Measurements from ENCODE around the gene CCDC85C.
"Not testable (repeated sequence)": the region's sequence is repeated elsewhere in the genome, so short reads cannot be mapped to it uniquely, and the experiment has no call there.

The CCDC85C gene

GRCh38 chr14:99643343-99643742 is 39.3 kb upstream of the CCDC85C start:
- no peaks in the 10 kb centered on the region for H3K36me3 ChIP-seq (ENCODE audit: control insufficient read depth, low read depth, low read length)
- no peaks in the 10 kb centered on the region for H3K9me3 ChIP-seq (ENCODE audit: control insufficient read depth, low read depth, low read length)
- H3K27ac ChIP-seq (ENCODE audit: low read length), result no peak overlapping the region
- peaks cover 28% of the 10 kb centered on the region for H3K27me3 ChIP-seq (ENCODE audit: control insufficient read depth, insufficient read depth, low read length)
- H3K4me3 ChIP-seq (ENCODE audit: low read length), result no peak overlapping the region
- H3K4me1 ChIP-seq (ENCODE audit: control insufficient read depth, low read depth, low read length), result peaks cover 3% of the 10 kb centered on the region
- H3K9ac ChIP-seq (ENCODE audit: low read length), result no peak overlapping the region

- H3K9ac ChIP-seq (ENCODE audit: low read length); H3K4me1 ChIP-seq (ENCODE audit: control insufficient read depth, low read depth, low read length); H3K4me3 ChIP-seq (ENCODE audit: low read length); H3K36me3 ChIP-seq (ENCODE audit: control insufficient read depth, low read depth, low read length); H3K9me3 ChIP-seq (ENCODE audit: control insufficient read depth, low read depth, low read length); H3K27ac ChIP-seq (ENCODE audit: low read length): not testable (repeated sequence)
- H3K27me3 ChIP-seq (ENCODE audit: control insufficient read depth, insufficient read depth, low read length), result peaks cover 28% of the 10 kb centered on the region
Measured at GRCh38 chr14:99642771-99643170, 38.8 kb upstream of the CCDC85C start.

GRCh38 chr14:99637624-99638023 is 33.6 kb upstream of the CCDC85C start:
- no peak overlapping the region for H3K27ac ChIP-seq (ENCODE audit: low read length)
- no peaks in the 10 kb centered on the region for H3K36me3 ChIP-seq (ENCODE audit: control insufficient read depth, low read depth, low read length)
- H3K9me3 ChIP-seq (ENCODE audit: control insufficient read depth, low read depth, low read length), result no peaks in the 10 kb centered on the region
- no peaks in the 10 kb centered on the region for H3K27me3 ChIP-seq (ENCODE audit: control insufficient read depth, insufficient read depth, low read length)
- no peak overlapping the region for H3K4me3 ChIP-seq (ENCODE audit: low read length)
- H3K9ac ChIP-seq (ENCODE audit: low read length), result no peak overlapping the region
- H3K4me1 ChIP-seq (ENCODE audit: control insufficient read depth, low read depth, low read length), result no peaks in the 10 kb centered on the region

DNA sequence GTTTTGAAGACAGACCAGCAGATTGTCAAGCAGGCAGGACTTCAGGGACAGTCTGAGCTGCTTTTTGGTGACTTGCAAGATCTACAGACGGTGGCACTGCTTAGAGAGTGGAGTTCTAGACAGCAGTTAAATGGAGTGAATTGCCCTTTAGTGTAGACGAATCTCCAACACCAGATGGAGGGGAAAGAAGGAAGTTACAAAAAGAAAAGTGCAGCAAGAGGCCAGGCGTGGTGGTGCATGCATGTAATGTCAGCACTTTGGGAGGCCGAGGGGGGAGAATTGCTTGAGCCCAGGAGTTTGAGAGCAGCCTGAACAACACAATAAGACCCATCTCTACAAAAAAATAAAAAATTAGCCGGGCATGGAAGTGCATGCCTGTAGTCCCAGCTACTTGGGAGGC is 32.5 kb upstream of the CCDC85C start:
- H3K27me3 ChIP-seq (ENCODE audit: control insufficient read depth, insufficient read depth, low read length), result no peaks in the 10 kb centered on the region
- no peaks in the 10 kb centered on the region for H3K4me1 ChIP-seq (ENCODE audit: control insufficient read depth, low read depth, low read length)
- H3K9me3 ChIP-seq (ENCODE audit: control insufficient read depth, low read depth, low read length), result no peaks in the 10 kb centered on the region
- no peaks in the 10 kb centered on the region for H3K36me3 ChIP-seq (ENCODE audit: control insufficient read depth, low read depth, low read length)
- H3K27ac ChIP-seq (ENCODE audit: low read length), result no peak overlapping the region
- H3K9ac ChIP-seq (ENCODE audit: low read length), result no peak overlapping the region
- no peak overlapping the region for H3K4me3 ChIP-seq (ENCODE audit: low read length)

DNA sequence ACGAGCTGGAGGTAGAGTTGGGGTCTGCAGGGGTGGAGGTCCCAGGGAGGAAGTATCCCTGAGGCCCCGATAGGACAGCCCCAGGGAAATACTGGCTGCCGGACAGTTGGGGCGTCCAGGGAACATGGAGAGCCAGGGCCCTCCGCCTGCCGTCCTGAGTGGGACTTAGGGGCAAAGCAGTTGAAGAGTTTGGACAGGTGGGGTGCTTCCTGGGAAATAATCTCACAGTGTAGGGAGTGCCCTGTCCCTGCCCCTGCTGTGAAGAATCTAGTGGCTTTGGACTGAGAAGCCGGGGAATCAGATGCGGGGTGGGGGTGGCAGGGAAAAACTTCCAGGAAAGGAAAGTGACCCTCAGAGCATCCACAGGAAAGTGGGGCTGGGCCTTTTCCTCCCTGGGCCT is 31.1 kb upstream of the CCDC85C start:
- Histone ChIP-seq H3K27me3 (ENCODE audit: control insufficient read depth, insufficient read depth, low read length) (no peaks in the 10 kb centered on the region), H3K4me3 (ENCODE audit: low read length) (no peak overlapping the region), H3K36me3 (ENCODE audit: control insufficient read depth, low read depth, low read length) (no peaks in the 10 kb centered on the region), H3K4me1 (ENCODE audit: control insufficient read depth, low read depth, low read length) (no peaks in the 10 kb centered on the region), H3K27ac (ENCODE audit: low read length) (no peak overlapping the region), H3K9me3 (ENCODE audit: control insufficient read depth, low read depth, low read length) (no peaks in the 10 kb centered on the region), H3K9ac (ENCODE audit: low read length) (no peak overlapping the region)

- no peaks in the 10 kb centered on the region for H3K4me1 ChIP-seq (ENCODE audit: control insufficient read depth, low read depth, low read length)
- no peak overlapping the region for H3K27ac ChIP-seq (ENCODE audit: low read length)
- H3K9ac ChIP-seq (ENCODE audit: low read length), result no peak overlapping the region
- no peaks in the 10 kb centered on the region for H3K9me3 ChIP-seq (ENCODE audit: control insufficient read depth, low read depth, low read length)
- H3K27me3 ChIP-seq (ENCODE audit: control insufficient read depth, insufficient read depth, low read length), result no peaks in the 10 kb centered on the region
- no peak overlapping the region for H3K4me3 ChIP-seq (ENCODE audit: low read length)
- no peaks in the 10 kb centered on the region for H3K36me3 ChIP-seq (ENCODE audit: control insufficient read depth, low read depth, low read length)
Measured at GRCh38 chr14:99634443-99634842, 30.4 kb upstream of the CCDC85C start.

- Histone ChIP-seq H3K9me3 (ENCODE audit: control insufficient read depth, low read depth, low read length) (no peaks in the 10 kb centered on the region), H3K9ac (ENCODE audit: low read length) (no peak overlapping the region), H3K27ac (ENCODE audit: low read length) (no peak overlapping the region), H3K27me3 (ENCODE audit: control insufficient read depth, insufficient read depth, low read length) (no peaks in the 10 kb centered on the region), H3K36me3 (ENCODE audit: control insufficient read depth, low read depth, low read length) (no peaks in the 10 kb centered on the region), H3K4me3 (ENCODE audit: low read length) (no peak overlapping the region), H3K4me1 (ENCODE audit: control insufficient read depth, low read depth, low read length) (no peaks in the 10 kb centered on the region)
Measured at GRCh38 chr14:99633918-99634317, 29.9 kb upstream of the CCDC85C start.

DNA sequence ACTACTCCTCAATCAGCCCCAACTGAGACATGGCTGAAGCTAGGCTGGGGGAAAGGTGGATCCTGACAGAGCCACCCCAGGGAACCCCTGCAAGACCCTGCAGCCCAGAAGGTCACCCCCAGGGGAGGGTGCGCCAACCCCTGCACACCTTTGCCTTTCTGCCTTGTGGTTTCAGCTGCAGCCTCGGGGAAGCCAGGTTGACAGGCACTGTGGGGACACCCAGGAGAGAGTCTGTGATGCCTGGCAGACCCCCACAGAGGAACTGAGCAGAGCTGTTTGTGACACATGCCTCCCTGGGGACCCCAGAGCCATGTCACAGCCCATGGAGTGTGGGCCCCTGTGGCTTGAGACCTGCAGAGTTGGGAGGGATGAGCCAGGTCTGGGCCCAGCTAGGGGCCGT is 29.1 kb upstream of the CCDC85C start:
- Histone ChIP-seq H3K27me3 (ENCODE audit: control insufficient read depth, insufficient read depth, low read length) (no peaks in the 10 kb centered on the region), H3K27ac (ENCODE audit: low read length) (no peak overlapping the region), H3K9me3 (ENCODE audit: control insufficient read depth, low read depth, low read length) (no peaks in the 10 kb centered on the region), H3K9ac (ENCODE audit: low read length) (no peak overlapping the region), H3K36me3 (ENCODE audit: control insufficient read depth, low read depth, low read length) (no peaks in the 10 kb centered on the region), H3K4me3 (ENCODE audit: low read length) (no peak overlapping the region), H3K4me1 (ENCODE audit: control insufficient read depth, low read depth, low read length) (no peaks in the 10 kb centered on the region)

GRCh38 chr14:99632410-99633035 is 28.5 kb upstream of the CCDC85C start:
- no peak overlapping the region for H3K9ac ChIP-seq (ENCODE audit: low read length)

GRCh38 chr14:99630202-99630601 is 26.2 kb upstream of the CCDC85C start:
- Histone ChIP-seq H3K4me3 (ENCODE audit: low read length) (no peak overlapping the region), H3K9ac (ENCODE audit: low read length) (no peak overlapping the region), H3K9me3 (ENCODE audit: control insufficient read depth, low read depth, low read length) (no peaks in the 10 kb centered on the region), H3K27me3 (ENCODE audit: control insufficient read depth, insufficient read depth, low read length) (no peaks in the 10 kb centered on the region), H3K27ac (ENCODE audit: low read length) (no peak overlapping the region), H3K4me1 (ENCODE audit: control insufficient read depth, low read depth, low read length) (no peaks in the 10 kb centered on the region), H3K36me3 (ENCODE audit: control insufficient read depth, low read depth, low read length) (no peaks in the 10 kb centered on the region)

More at GRCh38 chr14:99632410-99633035, 28.5 kb upstream of the CCDC85C start:
- Histone ChIP-seq H3K27me3 (ENCODE audit: control insufficient read depth, insufficient read depth, low read length) (no peaks in the 10 kb centered on the region), H3K27ac (ENCODE audit: low read length) (no peak overlapping the region), H3K4me1 (ENCODE audit: control insufficient read depth, low read depth, low read length) (no peaks in the 10 kb centered on the region), H3K4me3 (ENCODE audit: low read length) (no peak overlapping the region), H3K9me3 (ENCODE audit: control insufficient read depth, low read depth, low read length) (no peaks in the 10 kb centered on the region), H3K36me3 (ENCODE audit: control insufficient read depth, low read depth, low read length) (no peaks in the 10 kb centered on the region)

GRCh38 chr14:99628887-99629618 is 25.0 kb upstream of the CCDC85C start:
- H3K4me3 ChIP-seq (ENCODE audit: low read length), result no peak overlapping the region
- no peaks in the 10 kb centered on the region for H3K4me1 ChIP-seq (ENCODE audit: control insufficient read depth, low read depth, low read length)
- no peaks in the 10 kb centered on the region for H3K36me3 ChIP-seq (ENCODE audit: control insufficient read depth, low read depth, low read length)
- H3K27ac ChIP-seq (ENCODE audit: low read length), result no peak overlapping the region
- H3K9me3 ChIP-seq (ENCODE audit: control insufficient read depth, low read depth, low read length), result no peaks in the 10 kb centered on the region
- H3K9ac ChIP-seq (ENCODE audit: low read length), result no peak overlapping the region
- H3K27me3 ChIP-seq (ENCODE audit: control insufficient read depth, insufficient read depth, low read length), result no peaks in the 10 kb centered on the region
